Right lobe of liver (tissue), 4 donors: Measurements from ENCODE around the gene DDX41.

ENCODE experiments used
- POLR2A ChIP-seq: fragments of 450-650 bp; IDR thresholded peaks from one replicate; pipeline ENCODE4 v1.6.1; 2017; ENCODE audit warnings: antibody characterized with exemption, mild to moderate bottlenecking
- TF ChIP-seq, protein P1 (sequence below), 4 donors: fragments of 200-600 bp in 3 of 4; fragments of 450-650 bp in 1 of 4; IDR thresholded peaks; one replicate each; pipeline versions ENCODE4 v1.5.1 to v1.8.0; 2016 to 2022; ENCODE audit warnings: antibody characterized with exemption in 4 of 4, mild to moderate bottlenecking in 2 of 4
- donor health status: DM: no; HTN: no; CAD: no.
- donor health status: DM: no; HTN: no; CAD: no.
- donor health status: DM: no; HTN: yes; CAD: no.

DNA sequence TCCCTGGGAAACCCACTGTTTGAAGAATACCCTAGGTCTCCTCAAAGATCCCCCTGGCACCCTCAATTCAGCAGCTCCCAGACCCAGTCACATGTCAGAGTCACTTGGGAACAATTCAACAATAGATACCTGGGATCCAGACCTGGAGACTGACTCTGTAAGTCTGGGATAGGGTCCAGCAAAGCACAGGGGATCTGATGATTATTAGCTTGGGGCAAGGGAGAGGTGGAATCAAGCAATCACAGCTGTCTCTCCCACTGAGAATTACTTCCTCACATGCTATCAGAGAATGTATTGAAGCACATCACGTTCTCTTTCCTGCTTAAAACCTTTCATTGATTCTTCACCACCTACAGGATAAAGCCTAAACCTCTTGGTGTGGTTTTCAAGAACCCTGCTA, 31.7 kb upstream of the DDX41 start:
- TF ChIP-seq, protein P1, sequence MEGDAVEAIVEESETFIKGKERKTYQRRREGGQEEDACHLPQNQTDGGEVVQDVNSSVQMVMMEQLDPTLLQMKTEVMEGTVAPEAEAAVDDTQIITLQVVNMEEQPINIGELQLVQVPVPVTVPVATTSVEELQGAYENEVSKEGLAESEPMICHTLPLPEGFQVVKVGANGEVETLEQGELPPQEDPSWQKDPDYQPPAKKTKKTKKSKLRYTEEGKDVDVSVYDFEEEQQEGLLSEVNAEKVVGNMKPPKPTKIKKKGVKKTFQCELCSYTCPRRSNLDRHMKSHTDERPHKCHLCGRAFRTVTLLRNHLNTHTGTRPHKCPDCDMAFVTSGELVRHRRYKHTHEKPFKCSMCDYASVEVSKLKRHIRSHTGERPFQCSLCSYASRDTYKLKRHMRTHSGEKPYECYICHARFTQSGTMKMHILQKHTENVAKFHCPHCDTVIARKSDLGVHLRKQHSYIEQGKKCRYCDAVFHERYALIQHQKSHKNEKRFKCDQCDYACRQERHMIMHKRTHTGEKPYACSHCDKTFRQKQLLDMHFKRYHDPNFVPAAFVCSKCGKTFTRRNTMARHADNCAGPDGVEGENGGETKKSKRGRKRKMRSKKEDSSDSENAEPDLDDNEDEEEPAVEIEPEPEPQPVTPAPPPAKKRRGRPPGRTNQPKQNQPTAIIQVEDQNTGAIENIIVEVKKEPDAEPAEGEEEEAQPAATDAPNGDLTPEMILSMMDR (IDR thresholded peaks at IDR 0.05) = no peak
- no peak for TF ChIP-seq POLR2A
